ENCODE measurements around the gene RANBP6.

DNA sequence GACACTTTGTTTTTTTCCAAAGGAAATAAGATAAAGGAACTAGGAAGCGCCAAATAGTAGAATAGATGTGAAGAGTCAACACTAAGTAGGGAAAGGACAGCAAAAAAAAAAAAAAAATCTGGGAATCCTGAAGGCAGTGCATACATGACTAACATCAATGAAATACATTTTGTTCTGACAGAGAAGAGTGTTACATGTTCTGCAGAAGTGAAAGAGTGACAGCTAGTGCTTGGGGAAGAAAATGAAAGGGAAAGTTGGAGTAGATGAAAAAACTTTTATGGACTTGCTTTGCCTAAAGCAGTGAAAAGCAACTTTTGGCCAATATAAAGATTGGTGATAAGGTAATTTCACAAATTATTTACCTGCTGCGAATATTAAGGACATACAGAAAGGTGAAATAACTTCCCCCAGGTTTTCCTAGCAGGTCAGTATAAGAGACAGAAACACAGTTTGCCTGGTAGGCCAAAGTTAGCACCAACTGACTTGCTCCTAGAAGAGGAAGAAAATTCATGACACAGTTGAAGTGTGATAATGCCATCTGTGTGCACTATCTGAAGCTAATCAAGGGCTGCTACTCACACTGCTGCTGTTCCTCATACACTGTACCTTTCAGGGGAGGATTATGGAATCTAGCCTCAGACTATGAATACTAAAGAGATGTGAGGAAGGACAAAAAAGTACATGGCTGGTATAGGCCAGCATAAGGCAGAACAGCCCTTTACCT is 38.6 kb downstream of the RANBP6 start:
- TF ChIP-seq, protein P1, sequence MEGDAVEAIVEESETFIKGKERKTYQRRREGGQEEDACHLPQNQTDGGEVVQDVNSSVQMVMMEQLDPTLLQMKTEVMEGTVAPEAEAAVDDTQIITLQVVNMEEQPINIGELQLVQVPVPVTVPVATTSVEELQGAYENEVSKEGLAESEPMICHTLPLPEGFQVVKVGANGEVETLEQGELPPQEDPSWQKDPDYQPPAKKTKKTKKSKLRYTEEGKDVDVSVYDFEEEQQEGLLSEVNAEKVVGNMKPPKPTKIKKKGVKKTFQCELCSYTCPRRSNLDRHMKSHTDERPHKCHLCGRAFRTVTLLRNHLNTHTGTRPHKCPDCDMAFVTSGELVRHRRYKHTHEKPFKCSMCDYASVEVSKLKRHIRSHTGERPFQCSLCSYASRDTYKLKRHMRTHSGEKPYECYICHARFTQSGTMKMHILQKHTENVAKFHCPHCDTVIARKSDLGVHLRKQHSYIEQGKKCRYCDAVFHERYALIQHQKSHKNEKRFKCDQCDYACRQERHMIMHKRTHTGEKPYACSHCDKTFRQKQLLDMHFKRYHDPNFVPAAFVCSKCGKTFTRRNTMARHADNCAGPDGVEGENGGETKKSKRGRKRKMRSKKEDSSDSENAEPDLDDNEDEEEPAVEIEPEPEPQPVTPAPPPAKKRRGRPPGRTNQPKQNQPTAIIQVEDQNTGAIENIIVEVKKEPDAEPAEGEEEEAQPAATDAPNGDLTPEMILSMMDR (conservative IDR thresholded peaks at IDR 0.05) = no peak
- no peak for TF ChIP-seq EZH2 (IDR thresholded peaks at IDR 0.05; ENCODE audit: low read depth)
